ENCODE results near the gene GNB2.
"Not testable (repeated sequence)": the region's sequence is repeated elsewhere in the genome, so short reads cannot be mapped to it uniquely, and the experiment has no call there.

The GNB2 gene

DNA sequence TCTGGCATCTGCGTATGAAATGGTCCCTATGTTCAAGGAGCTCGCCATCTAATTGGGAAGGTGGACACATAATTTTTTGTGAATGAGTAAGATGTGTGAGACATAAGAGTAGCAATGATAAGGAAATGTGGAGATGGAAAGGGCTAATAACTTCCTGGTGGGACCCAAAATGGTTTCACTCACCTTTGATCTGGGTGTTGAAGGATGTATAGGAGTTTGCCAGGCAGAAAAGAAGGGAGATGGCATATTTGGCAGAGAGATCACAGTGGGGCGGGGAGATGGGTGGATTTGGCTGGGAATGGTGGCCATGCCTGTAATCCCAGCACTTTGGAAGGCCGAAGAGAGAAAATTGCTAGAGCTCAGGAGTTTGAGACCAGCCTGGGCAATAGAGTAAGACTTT is 36.9 kb downstream of the GNB2 start:
- Histone ChIP-seq H3K79me2 (ENCODE audit: insufficient read depth, low read length) (peaks cover 28% of the 10 kb centered on the region), H3K9me3 (ENCODE audit: insufficient read depth, low read depth, low read length) (no peaks in the 10 kb centered on the region), H3K9me2 (replicated peaks; ENCODE audit: low read depth, low read length) (no peaks in the 10 kb centered on the region), H4K20me1 (ENCODE audit: insufficient read depth, low read length, poor library complexity, severe bottlenecking) (peaks cover 12% of the 10 kb centered on the region), H3K4me1 (ENCODE audit: insufficient read depth, low read length, poor library complexity, severe bottlenecking) (peaks cover 13% of the 10 kb centered on the region), H3F3A (ENCODE audit: low read depth) (no peaks in the 10 kb centered on the region), H2AFZ (ENCODE audit: low read length) (no peak overlapping the region), H3K27me3 (ENCODE audit: insufficient read depth, low read length, poor library complexity, severe bottlenecking) (no peaks in the 10 kb centered on the region), H3K9ac (ENCODE audit: low read depth, low read length, poor library complexity, severe bottlenecking) (no peak overlapping the region), H3K4me3 (ENCODE audit: low read length, poor library complexity, severe bottlenecking) (no peak overlapping the region), H3K4me2 (ENCODE audit: low read depth, low read length, poor library complexity, severe bottlenecking) (no peak overlapping the region), H3K36me3 (ENCODE audit: insufficient read depth, low read length) (no peaks in the 10 kb centered on the region)
- TF ChIP-seq, protein P1, sequence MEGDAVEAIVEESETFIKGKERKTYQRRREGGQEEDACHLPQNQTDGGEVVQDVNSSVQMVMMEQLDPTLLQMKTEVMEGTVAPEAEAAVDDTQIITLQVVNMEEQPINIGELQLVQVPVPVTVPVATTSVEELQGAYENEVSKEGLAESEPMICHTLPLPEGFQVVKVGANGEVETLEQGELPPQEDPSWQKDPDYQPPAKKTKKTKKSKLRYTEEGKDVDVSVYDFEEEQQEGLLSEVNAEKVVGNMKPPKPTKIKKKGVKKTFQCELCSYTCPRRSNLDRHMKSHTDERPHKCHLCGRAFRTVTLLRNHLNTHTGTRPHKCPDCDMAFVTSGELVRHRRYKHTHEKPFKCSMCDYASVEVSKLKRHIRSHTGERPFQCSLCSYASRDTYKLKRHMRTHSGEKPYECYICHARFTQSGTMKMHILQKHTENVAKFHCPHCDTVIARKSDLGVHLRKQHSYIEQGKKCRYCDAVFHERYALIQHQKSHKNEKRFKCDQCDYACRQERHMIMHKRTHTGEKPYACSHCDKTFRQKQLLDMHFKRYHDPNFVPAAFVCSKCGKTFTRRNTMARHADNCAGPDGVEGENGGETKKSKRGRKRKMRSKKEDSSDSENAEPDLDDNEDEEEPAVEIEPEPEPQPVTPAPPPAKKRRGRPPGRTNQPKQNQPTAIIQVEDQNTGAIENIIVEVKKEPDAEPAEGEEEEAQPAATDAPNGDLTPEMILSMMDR (conservative IDR thresholded peaks at IDR 0.05; ENCODE audit: low read length): no peak
- no peak for TF ChIP-seq EZH2phosphoT487 (IDR thresholded peaks at IDR 0.05; ENCODE audit: borderline replicate concordance)

DNA sequence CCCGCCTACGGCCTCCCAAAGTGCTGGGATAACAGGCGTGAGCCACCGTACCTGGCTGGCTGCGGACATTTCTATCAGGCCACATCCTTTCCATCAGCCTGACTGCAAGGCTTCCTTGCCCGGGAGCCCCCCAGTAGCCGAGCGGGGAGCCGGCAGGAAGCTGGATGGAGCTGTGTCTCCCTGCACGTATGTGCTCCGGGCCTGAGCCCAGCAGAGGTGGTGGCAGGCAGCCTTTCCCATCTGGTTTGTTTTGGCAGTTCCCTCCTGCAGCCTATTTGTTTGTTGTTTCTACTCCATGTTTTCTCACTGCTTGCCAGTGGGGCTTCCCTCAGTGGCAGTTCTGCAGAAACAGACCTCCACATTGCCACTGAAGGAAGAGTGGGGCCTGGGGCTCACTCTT is 37.8 kb downstream of the GNB2 start:
- no peak overlapping the region for H3K9ac ChIP-seq (ENCODE audit: low read depth, low read length, poor library complexity, severe bottlenecking)
- H3K36me3 ChIP-seq (ENCODE audit: insufficient read depth, low read length): no peaks in the 10 kb centered on the region
- H3K79me2 ChIP-seq (ENCODE audit: insufficient read depth, low read length): peaks cover 24% of the 10 kb centered on the region
- no peak for TF ChIP-seq EZH2phosphoT487 (IDR thresholded peaks at IDR 0.05; ENCODE audit: borderline replicate concordance)
- TF ChIP-seq, protein P1 (conservative IDR thresholded peaks at IDR 0.05; ENCODE audit: low read length): no peak
- H3K4me3 ChIP-seq (ENCODE audit: low read length, poor library complexity, severe bottlenecking): no peak overlapping the region
- no peaks in the 10 kb centered on the region for H3K27me3 ChIP-seq (ENCODE audit: insufficient read depth, low read length, poor library complexity, severe bottlenecking)
- H3K9me3 ChIP-seq (ENCODE audit: insufficient read depth, low read depth, low read length): no peaks in the 10 kb centered on the region
- H4K20me1 ChIP-seq (ENCODE audit: insufficient read depth, low read length, poor library complexity, severe bottlenecking): peaks cover 12% of the 10 kb centered on the region
- H3K4me1 ChIP-seq (ENCODE audit: insufficient read depth, low read length, poor library complexity, severe bottlenecking): peaks cover 12% of the 10 kb centered on the region
- H3K9me2 ChIP-seq (replicated peaks; ENCODE audit: low read depth, low read length): no peaks in the 10 kb centered on the region
- H2AFZ ChIP-seq (ENCODE audit: low read length): no peak overlapping the region
- H3F3A ChIP-seq (ENCODE audit: low read depth): no peaks in the 10 kb centered on the region
- H3K4me2 ChIP-seq (ENCODE audit: low read depth, low read length, poor library complexity, severe bottlenecking): no peak overlapping the region

DNA sequence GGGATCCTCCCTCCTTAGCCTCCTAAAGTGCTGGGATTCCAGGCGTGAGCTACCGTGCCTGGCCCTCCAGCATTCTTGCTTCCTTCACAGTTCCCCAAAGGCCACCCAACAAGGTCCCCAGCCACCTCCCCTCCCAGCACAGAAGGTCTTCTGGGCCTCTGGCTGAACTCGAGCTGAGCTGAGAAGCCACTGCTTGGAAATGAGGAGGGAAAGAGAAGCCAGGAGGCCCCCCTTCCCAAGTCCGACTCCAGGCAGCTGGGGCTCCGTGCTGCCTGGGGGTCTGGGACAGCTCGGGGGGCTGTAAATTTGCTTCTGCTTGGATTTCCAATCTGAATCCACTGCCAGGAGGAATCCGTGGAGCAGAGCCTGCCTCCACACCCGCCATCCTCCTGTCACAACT is 41.2 kb downstream of the GNB2 start:
- no peaks in the 10 kb centered on the region for H3K36me3 ChIP-seq (ENCODE audit: insufficient read depth, low read length)
- TF ChIP-seq, protein P1 (conservative IDR thresholded peaks at IDR 0.05; ENCODE audit: low read length): no peak
- no peak for TF ChIP-seq EZH2phosphoT487 (IDR thresholded peaks at IDR 0.05; ENCODE audit: borderline replicate concordance)
- no peak overlapping the region for H3K9ac ChIP-seq (ENCODE audit: low read depth, low read length, poor library complexity, severe bottlenecking)
- no peaks in the 10 kb centered on the region for H3K79me2 ChIP-seq (ENCODE audit: insufficient read depth, low read length)
- H3K9me3 ChIP-seq (ENCODE audit: insufficient read depth, low read depth, low read length): no peaks in the 10 kb centered on the region
- no peaks in the 10 kb centered on the region for H3F3A ChIP-seq (ENCODE audit: low read depth)
- no peaks in the 10 kb centered on the region for H4K20me1 ChIP-seq (ENCODE audit: insufficient read depth, low read length, poor library complexity, severe bottlenecking)
- H3K4me1 ChIP-seq (ENCODE audit: insufficient read depth, low read length, poor library complexity, severe bottlenecking): no peaks in the 10 kb centered on the region
- H3K27me3 ChIP-seq (ENCODE audit: insufficient read depth, low read length, poor library complexity, severe bottlenecking): no peaks in the 10 kb centered on the region
- no peak overlapping the region for H3K4me2 ChIP-seq (ENCODE audit: low read depth, low read length, poor library complexity, severe bottlenecking)
- H3K4me3 ChIP-seq (ENCODE audit: low read length, poor library complexity, severe bottlenecking): no peak overlapping the region
- H3K9me2 ChIP-seq (replicated peaks; ENCODE audit: low read depth, low read length): no peaks in the 10 kb centered on the region
- no peak overlapping the region for H2AFZ ChIP-seq (ENCODE audit: low read length)

DNA sequence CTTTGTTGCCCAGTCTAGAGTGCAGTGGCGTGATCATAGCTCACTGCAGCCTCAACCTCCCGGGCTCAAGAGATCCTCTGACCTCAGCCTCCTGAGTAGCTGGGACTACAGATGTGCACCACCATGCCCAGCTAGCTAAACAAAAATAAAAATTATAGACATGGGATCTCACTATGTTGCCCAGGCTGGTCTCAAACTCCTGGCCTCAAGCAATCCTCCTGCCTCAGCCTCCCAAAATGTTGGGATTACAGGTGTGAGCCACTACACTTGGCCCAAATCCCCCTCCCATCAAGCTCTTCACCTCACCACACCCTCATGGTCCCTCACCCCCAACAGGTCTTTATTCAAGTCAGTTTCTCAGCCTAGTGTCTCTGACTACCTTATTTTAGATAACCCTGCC is 43.5 kb downstream of the GNB2 start:
- not testable (repeated sequence) for H3K4me2 ChIP-seq (ENCODE audit: low read depth, low read length, poor library complexity, severe bottlenecking); H4K20me1 ChIP-seq (ENCODE audit: insufficient read depth, low read length, poor library complexity, severe bottlenecking); H3K27me3 ChIP-seq (ENCODE audit: insufficient read depth, low read length, poor library complexity, severe bottlenecking); H3K36me3 ChIP-seq (ENCODE audit: insufficient read depth, low read length); H3K4me1 ChIP-seq (ENCODE audit: insufficient read depth, low read length, poor library complexity, severe bottlenecking); H3K79me2 ChIP-seq (ENCODE audit: insufficient read depth, low read length); H3F3A ChIP-seq (ENCODE audit: low read depth); H2AFZ ChIP-seq (ENCODE audit: low read length); H3K9me3 ChIP-seq (ENCODE audit: insufficient read depth, low read depth, low read length); H3K4me3 ChIP-seq (ENCODE audit: low read length, poor library complexity, severe bottlenecking); H3K9ac ChIP-seq (ENCODE audit: low read depth, low read length, poor library complexity, severe bottlenecking); H3K9me2 ChIP-seq (replicated peaks; ENCODE audit: low read depth, low read length)

Data from Loucy (cell line).